Stimulated activated CD8-positive, alpha-beta memory T cell treated with anti-CD3 and anti-CD28 coated beads, Interleukin-7, amount 100 ng/mL, for 4 hours (primary cell): Measurements from ENCODE around the gene SLC24A3.

Experiments used
- DNase-seq, 2 donors: peaks; one replicate each; pipeline ENCODE4 v3.0.0-alpha.2; 2020; ENCODE audit warnings: low read depth in 2 of 2

SLC24A3 gene

GRCh38 chr20:19457611-19458010 lies 245.2 kb downstream of the SLC24A3 start:
- no peak for DNase-seq

- no peak for DNase-seq
Measured at GRCh38 chr20:19460386-19460785, 247.9 kb downstream of the SLC24A3 start.

- no peak for DNase-seq
Measured at GRCh38 chr20:19462491-19462890, 250.0 kb downstream of the SLC24A3 start.

- DNase-seq: no peak
Measured at GRCh38 chr20:19463597-19463996, 251.2 kb downstream of the SLC24A3 start.

- DNase-seq: no peak
Measured at GRCh38 chr20:19465536-19465935, 253.1 kb downstream of the SLC24A3 start.

GRCh38 chr20:19466206-19466928 lies 253.9 kb downstream of the SLC24A3 start:
- DNase-seq: no peak

GRCh38 chr20:19473216-19473921 lies 260.9 kb downstream of the SLC24A3 start:
- DNase-seq: no peak

- DNase-seq: no peak
Measured at GRCh38 chr20:19473922-19474286, 261.5 kb downstream of the SLC24A3 start.

- no peak for DNase-seq
Measured at GRCh38 chr20:19478320-19478895, 266.0 kb downstream of the SLC24A3 start.

- DNase-seq: no peak
Measured at GRCh38 chr20:19482726-19483125, 270.3 kb downstream of the SLC24A3 start.

- DNase-seq: no peak
Measured at GRCh38 chr20:19483309-19483708, 270.9 kb downstream of the SLC24A3 start.

- DNase-seq: no peak
Measured at GRCh38 chr20:19486446-19486845, 274.0 kb downstream of the SLC24A3 start.

- DNase-seq: no peak
Measured at GRCh38 chr20:19487420-19487819, 275.0 kb downstream of the SLC24A3 start.

GRCh38 chr20:19491241-19491640 lies 278.8 kb downstream of the SLC24A3 start:
- DNase-seq: no peak

- no peak for DNase-seq
Measured at GRCh38 chr20:19492116-19492515, 279.7 kb downstream of the SLC24A3 start.

- DNase-seq: no peak
Measured at GRCh38 chr20:19492687-19493336, 280.4 kb downstream of the SLC24A3 start.

- DNase-seq: no peak
Measured at GRCh38 chr20:19493794-19494495, 281.5 kb downstream of the SLC24A3 start.

GRCh38 chr20:19495905-19496703 lies 283.7 kb downstream of the SLC24A3 start:
- no peak for DNase-seq

- no peak for DNase-seq
Measured at GRCh38 chr20:19497064-19497463, 284.6 kb downstream of the SLC24A3 start.

GRCh38 chr20:19498756-19499155 lies 286.3 kb downstream of the SLC24A3 start:
- no peak for DNase-seq

GRCh38 chr20:19501476-19502115 lies 289.2 kb downstream of the SLC24A3 start:
- DNase-seq: no peak
